Lower leg skin (tissue), 3 donors: ENCODE data around the gene UBAC2.

Experiments
- POLR2A ChIP-seq, 2 donors: fragments of 450-650 bp; IDR thresholded peaks; one replicate each; pipeline ENCODE4 v1.6.1; 2016 to 2017; ENCODE audit warnings: antibody characterized with exemption in 2 of 2, mild to moderate bottlenecking in 1 of 2, moderate library complexity in 1 of 2
- TF ChIP-seq, protein P1 (sequence below), 3 donors: fragments of 450-650 bp; IDR thresholded peaks; one replicate each; pipeline ENCODE4 v1.5.1; 2016; ENCODE audit warnings: antibody characterized with exemption in 3 of 3, mild to moderate bottlenecking in 3 of 3, moderate library complexity in 2 of 3

DNA sequence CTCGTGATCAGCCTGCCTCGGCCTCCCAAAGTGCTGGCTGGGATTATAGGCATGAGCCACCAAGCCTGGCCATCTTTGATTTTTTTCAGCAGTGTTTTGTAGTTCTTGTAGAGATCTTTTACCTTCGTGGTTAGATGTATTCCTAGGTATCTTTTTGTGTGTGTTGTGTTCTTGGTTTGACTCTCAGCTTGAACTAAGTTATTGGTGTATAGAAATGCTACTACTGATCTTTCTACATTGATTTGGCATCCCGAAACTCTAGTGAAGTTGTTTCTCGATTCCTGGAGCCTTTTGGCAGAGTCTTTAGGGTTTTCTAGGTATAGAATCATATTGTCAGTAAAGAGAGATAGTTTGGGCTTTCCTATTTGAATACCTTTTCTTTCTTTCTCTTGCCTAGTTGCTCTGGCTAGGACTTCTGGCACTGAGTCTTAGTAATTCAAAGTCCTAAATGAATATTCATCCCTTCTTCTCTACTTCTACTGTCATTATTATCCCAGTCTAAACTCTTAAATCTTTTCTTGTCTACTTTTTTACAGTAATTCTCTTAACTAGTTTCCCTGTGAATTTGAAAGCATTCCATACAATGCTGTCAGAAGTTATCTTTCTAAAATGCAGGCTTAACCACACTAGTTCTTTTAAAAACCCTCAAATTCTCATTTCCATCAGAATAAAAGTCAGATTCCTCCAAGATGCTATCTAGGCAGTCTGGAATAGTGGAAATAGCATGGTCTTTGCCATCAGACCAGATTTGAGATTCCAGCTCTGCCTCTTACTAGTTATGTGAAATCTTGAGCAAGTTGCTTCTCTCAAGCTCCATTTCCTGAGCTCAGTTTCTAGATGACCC, 50.5 kb downstream of the UBAC2 start:
- no peak for TF ChIP-seq POLR2A (IDR thresholded peaks at IDR 0.05)
- TF ChIP-seq, protein P1, sequence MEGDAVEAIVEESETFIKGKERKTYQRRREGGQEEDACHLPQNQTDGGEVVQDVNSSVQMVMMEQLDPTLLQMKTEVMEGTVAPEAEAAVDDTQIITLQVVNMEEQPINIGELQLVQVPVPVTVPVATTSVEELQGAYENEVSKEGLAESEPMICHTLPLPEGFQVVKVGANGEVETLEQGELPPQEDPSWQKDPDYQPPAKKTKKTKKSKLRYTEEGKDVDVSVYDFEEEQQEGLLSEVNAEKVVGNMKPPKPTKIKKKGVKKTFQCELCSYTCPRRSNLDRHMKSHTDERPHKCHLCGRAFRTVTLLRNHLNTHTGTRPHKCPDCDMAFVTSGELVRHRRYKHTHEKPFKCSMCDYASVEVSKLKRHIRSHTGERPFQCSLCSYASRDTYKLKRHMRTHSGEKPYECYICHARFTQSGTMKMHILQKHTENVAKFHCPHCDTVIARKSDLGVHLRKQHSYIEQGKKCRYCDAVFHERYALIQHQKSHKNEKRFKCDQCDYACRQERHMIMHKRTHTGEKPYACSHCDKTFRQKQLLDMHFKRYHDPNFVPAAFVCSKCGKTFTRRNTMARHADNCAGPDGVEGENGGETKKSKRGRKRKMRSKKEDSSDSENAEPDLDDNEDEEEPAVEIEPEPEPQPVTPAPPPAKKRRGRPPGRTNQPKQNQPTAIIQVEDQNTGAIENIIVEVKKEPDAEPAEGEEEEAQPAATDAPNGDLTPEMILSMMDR (IDR thresholded peaks at IDR 0.05), result no peak
